WTC11 (cell line): ENCODE data around the gene TNIP1. TPM values are rescaled to one million over a fixed set of nuclear protein-coding genes. Genes with fewer than 3 reads are reported as not detected.

ENCODE experiments used
- ATAC-seq: fragments of 200-7000 bp; cut with Tn5 transposase; 2 replicates; pipeline ENCODE4 v1.10.0; 2021; ENCODE audit warnings: mild to moderate bottlenecking, moderate library complexity
- CTCF ChIA-PET: fragments of 300-600 bp; sonication (Branson Sonifier 250); formaldehyde crosslinking; loops from one replicate; lab custom pipeline; 2021; ENCODE audit warnings: antibody characterized with exemption; lab: Charles Lee
- POLR2A ChIA-PET: fragments of 350-600 bp; sonication (Branson Sonifier 250); formaldehyde crosslinking; loops from one replicate; lab custom pipeline; 2021; ENCODE audit warnings: antibody characterized with exemption; lab: Charles Lee
- DNase-seq: peaks from one replicate; pipeline ENCODE4 v3.0.0; 2021; ENCODE audit warnings: low spot score
- H3K27ac Mint-ChIP-seq: 2 replicates; pipeline ENCODE4 v1.8.0; 2021; ENCODE audit warnings: mixed read lengths
- H3K27me3 Mint-ChIP-seq: 2 replicates; pipeline ENCODE4 v1.8.0; 2021; ENCODE audit warnings: low read depth, mild to moderate bottlenecking, moderate library complexity, mixed read lengths
- H3K36me3 Mint-ChIP-seq: 2 replicates; pipeline ENCODE4 v1.8.0; 2021; ENCODE audit warnings: mixed read lengths
- H3K4me1 Mint-ChIP-seq: 2 replicates; pipeline ENCODE4 v1.8.0; 2022; ENCODE audit warnings: mixed read lengths
- H3K4me3 Mint-ChIP-seq: 2 replicates; pipeline ENCODE4 v1.8.0; 2021; ENCODE audit warnings: mild to moderate bottlenecking, moderate library complexity, mixed read lengths
- H3K9me3 Mint-ChIP-seq: 2 replicates; pipeline ENCODE4 v1.8.0; 2021; ENCODE audit warnings: mixed read lengths
- E2F1 ChIP-seq: sonication (generic); formaldehyde crosslinking; IDR thresholded peaks from 2 replicates; pipeline ENCODE4 v1.8.0; 2022; ENCODE audit warnings: mild to moderate bottlenecking, missing genetic modification reagents
- FOXJ3 ChIP-seq: sonication (generic); formaldehyde crosslinking; IDR thresholded peaks from 2 replicates; pipeline ENCODE4 v1.9.0; 2021; ENCODE audit warnings: missing genetic modification reagents, mild to moderate bottlenecking, borderline replicate concordance
- GABPB1 ChIP-seq: sonication (generic); formaldehyde crosslinking; IDR thresholded peaks from 2 replicates; pipeline ENCODE4 v1.8.1; 2023; ENCODE audit warnings: mild to moderate bottlenecking, missing genetic modification reagents
- JUN ChIP-seq: sonication (generic); formaldehyde crosslinking; IDR thresholded peaks from 2 replicates; pipeline ENCODE4 v1.8.0; 2023; ENCODE audit warnings: mild to moderate bottlenecking, missing genetic modification reagents
- NFE2L1 ChIP-seq: sonication (generic); formaldehyde crosslinking; IDR thresholded peaks from 2 replicates; pipeline ENCODE4 v1.8.1; 2023; ENCODE audit warnings: missing genetic modification reagents
- NR3C1 ChIP-seq: sonication (generic); formaldehyde crosslinking; conservative IDR thresholded peaks from 2 replicates; pipeline ENCODE4 v1.8.1; 2023; ENCODE audit warnings: low read depth, mild to moderate bottlenecking, missing genetic modification reagents
- ZMAT4 ChIP-seq: fragments of 250-450 bp; sonication (Bioruptor Pico); IDR thresholded peaks from 2 replicates; pipeline ENCODE4 v1.9.0; 2021; ENCODE audit warnings: mild to moderate bottlenecking
- total RNA-seq: library from RNA; stranded (reverse); gene quantifications from 3 replicates; pipeline ENCODE4 v1.2.3, GENCODE V29; 2021
- TF ChIP-seq, protein P1 (sequence below): fragments of 250-450 bp; sonication (Bioruptor Pico); IDR thresholded peaks from 2 replicates; pipeline ENCODE4 v1.9.0; 2021; ENCODE audit warnings: mild to moderate bottlenecking
- TF ChIP-seq, protein P2 (sequence below): fragments of 250-450 bp; sonication (Bioruptor Pico); IDR thresholded peaks from 2 replicates; pipeline ENCODE4 v1.8.0; 2021; ENCODE audit warnings: mild to moderate bottlenecking
- TF ChIP-seq, protein P3 (sequence below): sonication (generic); formaldehyde crosslinking; IDR thresholded peaks from 2 replicates; pipeline ENCODE4 v1.8.0; 2023; ENCODE audit warnings: missing genetic modification reagents, mild to moderate bottlenecking, borderline replicate concordance

TNIP1 gene
- total RNA-seq, 1 experiment from 2014 or later = 41.1 TPM

- TF ChIP-seq, protein P1, sequence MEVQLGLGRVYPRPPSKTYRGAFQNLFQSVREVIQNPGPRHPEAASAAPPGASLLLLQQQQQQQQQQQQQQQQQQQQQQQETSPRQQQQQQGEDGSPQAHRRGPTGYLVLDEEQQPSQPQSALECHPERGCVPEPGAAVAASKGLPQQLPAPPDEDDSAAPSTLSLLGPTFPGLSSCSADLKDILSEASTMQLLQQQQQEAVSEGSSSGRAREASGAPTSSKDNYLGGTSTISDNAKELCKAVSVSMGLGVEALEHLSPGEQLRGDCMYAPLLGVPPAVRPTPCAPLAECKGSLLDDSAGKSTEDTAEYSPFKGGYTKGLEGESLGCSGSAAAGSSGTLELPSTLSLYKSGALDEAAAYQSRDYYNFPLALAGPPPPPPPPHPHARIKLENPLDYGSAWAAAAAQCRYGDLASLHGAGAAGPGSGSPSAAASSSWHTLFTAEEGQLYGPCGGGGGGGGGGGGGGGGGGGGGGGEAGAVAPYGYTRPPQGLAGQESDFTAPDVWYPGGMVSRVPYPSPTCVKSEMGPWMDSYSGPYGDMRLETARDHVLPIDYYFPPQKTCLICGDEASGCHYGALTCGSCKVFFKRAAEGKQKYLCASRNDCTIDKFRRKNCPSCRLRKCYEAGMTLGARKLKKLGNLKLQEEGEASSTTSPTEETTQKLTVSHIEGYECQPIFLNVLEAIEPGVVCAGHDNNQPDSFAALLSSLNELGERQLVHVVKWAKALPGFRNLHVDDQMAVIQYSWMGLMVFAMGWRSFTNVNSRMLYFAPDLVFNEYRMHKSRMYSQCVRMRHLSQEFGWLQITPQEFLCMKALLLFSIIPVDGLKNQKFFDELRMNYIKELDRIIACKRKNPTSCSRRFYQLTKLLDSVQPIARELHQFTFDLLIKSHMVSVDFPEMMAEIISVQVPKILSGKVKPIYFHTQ (CRISPR knock-in tag) = no peak
- TF ChIP-seq, protein P2, sequence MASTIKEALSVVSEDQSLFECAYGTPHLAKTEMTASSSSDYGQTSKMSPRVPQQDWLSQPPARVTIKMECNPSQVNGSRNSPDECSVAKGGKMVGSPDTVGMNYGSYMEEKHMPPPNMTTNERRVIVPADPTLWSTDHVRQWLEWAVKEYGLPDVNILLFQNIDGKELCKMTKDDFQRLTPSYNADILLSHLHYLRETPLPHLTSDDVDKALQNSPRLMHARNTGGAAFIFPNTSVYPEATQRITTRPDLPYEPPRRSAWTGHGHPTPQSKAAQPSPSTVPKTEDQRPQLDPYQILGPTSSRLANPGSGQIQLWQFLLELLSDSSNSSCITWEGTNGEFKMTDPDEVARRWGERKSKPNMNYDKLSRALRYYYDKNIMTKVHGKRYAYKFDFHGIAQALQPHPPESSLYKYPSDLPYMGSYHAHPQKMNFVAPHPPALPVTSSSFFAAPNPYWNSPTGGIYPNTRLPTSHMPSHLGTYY = no peak
- no peak for TF ChIP-seq ZMAT4 (CRISPR knock-in tag)
- TF ChIP-seq JUN (CRISPR knock-in tag) = no peak
- TF ChIP-seq FOXJ3 (CRISPR knock-in tag) = no peak
- TF ChIP-seq, protein P3, sequence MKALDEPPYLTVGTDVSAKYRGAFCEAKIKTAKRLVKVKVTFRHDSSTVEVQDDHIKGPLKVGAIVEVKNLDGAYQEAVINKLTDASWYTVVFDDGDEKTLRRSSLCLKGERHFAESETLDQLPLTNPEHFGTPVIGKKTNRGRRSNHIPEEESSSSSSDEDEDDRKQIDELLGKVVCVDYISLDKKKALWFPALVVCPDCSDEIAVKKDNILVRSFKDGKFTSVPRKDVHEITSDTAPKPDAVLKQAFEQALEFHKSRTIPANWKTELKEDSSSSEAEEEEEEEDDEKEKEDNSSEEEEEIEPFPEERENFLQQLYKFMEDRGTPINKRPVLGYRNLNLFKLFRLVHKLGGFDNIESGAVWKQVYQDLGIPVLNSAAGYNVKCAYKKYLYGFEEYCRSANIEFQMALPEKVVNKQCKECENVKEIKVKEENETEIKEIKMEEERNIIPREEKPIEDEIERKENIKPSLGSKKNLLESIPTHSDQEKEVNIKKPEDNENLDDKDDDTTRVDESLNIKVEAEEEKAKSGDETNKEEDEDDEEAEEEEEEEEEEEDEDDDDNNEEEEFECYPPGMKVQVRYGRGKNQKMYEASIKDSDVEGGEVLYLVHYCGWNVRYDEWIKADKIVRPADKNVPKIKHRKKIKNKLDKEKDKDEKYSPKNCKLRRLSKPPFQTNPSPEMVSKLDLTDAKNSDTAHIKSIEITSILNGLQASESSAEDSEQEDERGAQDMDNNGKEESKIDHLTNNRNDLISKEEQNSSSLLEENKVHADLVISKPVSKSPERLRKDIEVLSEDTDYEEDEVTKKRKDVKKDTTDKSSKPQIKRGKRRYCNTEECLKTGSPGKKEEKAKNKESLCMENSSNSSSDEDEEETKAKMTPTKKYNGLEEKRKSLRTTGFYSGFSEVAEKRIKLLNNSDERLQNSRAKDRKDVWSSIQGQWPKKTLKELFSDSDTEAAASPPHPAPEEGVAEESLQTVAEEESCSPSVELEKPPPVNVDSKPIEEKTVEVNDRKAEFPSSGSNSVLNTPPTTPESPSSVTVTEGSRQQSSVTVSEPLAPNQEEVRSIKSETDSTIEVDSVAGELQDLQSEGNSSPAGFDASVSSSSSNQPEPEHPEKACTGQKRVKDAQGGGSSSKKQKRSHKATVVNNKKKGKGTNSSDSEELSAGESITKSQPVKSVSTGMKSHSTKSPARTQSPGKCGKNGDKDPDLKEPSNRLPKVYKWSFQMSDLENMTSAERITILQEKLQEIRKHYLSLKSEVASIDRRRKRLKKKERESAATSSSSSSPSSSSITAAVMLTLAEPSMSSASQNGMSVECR = no peak
- no peak for TF ChIP-seq E2F1 (CRISPR knock-in tag)
These were observed 28.0 kb downstream of the TNIP1 start (continued) for GRCh38 chr5:151052836-151053235.

- Mint-ChIP-seq H3K4me3 (no peak overlapping the region), H3K27ac (no peak overlapping the region), H3K9me3 (no peaks in the 10 kb centered on the region), H3K4me1 (no peaks in the 10 kb centered on the region), H3K27me3 (no peaks in the 10 kb centered on the region), H3K36me3 (peaks cover 24% of the 10 kb centered on the region)
- CTCF ChIA-PET = interaction anchor here (0.6 to 8.1 kb wide), 56 partner anchors 9 to 600 kb away, joined by 3 to 305 read pairs (median 6); partner anchors contain the start of genes ANXA6, GM2A, GPX3 and TNIP1
- DNase-seq = no peak
- TF ChIP-seq E2F1 (CRISPR knock-in tag) (no peak), NR3C1 (CRISPR knock-in tag) (no peak), NFE2L1 (CRISPR knock-in tag) (no peak), GABPB1 (CRISPR knock-in tag) (no peak)
- POLR2A ChIA-PET = interaction anchor here (1.2 kb wide), 1 partner anchor 63 kb away, joined by 4 read pairs; no protein-coding TSS in a partner anchor
- peak; percentile 7 for ATAC-seq
These were observed 28.8 kb downstream of the TNIP1 start for GRCh38 chr5:151051931-151052608.
